PC-9 (cell line): ENCODE measurements around the gene ZC3H12C. TPM values are rescaled to one million over a fixed set of nuclear protein-coding genes. Genes with fewer than 3 reads are reported as not detected.

Experiments
- BruUV-seq: library from RNA; stranded (reverse); fragments of 400-500 nt; replicated peaks from 2 replicates; lab custom pipeline; 2021; lab: Mats Ljungman, UMichigan
- CTCF ChIA-PET: fragments of 300-600 bp; sonication (Branson Sonifier 250); formaldehyde crosslinking; loops from one replicate; lab custom pipeline; 2022; ENCODE audit warnings: antibody characterized with exemption; lab: Charles Lee
- POLR2A ChIA-PET: fragments of 300-600 bp; sonication (Branson Sonifier 250); formaldehyde crosslinking; loops from one replicate; lab custom pipeline; 2022; ENCODE audit warnings: antibody characterized with exemption; ENCODE audit not compliant: unreplicated experiment; lab: Charles Lee
- DNase-seq, 2 experiments: peaks; one replicate each; pipeline versions ENCODE4 v3.0.0 to v3.0.0-alpha.2; 2015 to 2022; ENCODE audit warnings: mixed read lengths in 1 of 2
- H2AFZ ChIP-seq: fragments of 200-600 bp; sonication (generic); 2 replicates; pipeline ENCODE4 v1.8.1; 2017; ENCODE audit warnings: antibody characterized with exemption
- H3F3A ChIP-seq: fragments of 200-600 bp; sonication (generic); 2 replicates; pipeline ENCODE4 v1.8.1; 2017; ENCODE audit warnings: antibody characterized with exemption, mild to moderate bottlenecking, low read depth; ENCODE audit not compliant: insufficient read depth
- H3K27ac ChIP-seq: fragments of 200-600 bp; sonication (generic); 2 replicates; pipeline ENCODE4 v1.6.1; 2016; ENCODE audit warnings: mixed run types
- H3K27me3 ChIP-seq: fragments of 200-600 bp; sonication (generic); 2 replicates; pipeline ENCODE4 v1.6.1; 2016; ENCODE audit warnings: low read depth, mixed run types; ENCODE audit not compliant: insufficient read depth
- H3K36me3 ChIP-seq: fragments of 200-600 bp; sonication (generic); 2 replicates; pipeline ENCODE4 v1.6.1; 2016; ENCODE audit warnings: low read depth, mixed run types
- H3K4me1 ChIP-seq: fragments of 200-600 bp; sonication (generic); replicated peaks from 2 replicates; pipeline ENCODE4 v1.6.1; 2016; ENCODE audit warnings: mixed run types; ENCODE audit not compliant: insufficient read depth
- H3K4me2 ChIP-seq: fragments of 200-600 bp; sonication (generic); 2 replicates; pipeline ENCODE4 v1.6.1; 2017; ENCODE audit warnings: mixed run types
- H3K4me3 ChIP-seq: fragments of 200-600 bp; sonication (generic); 2 replicates; pipeline ENCODE4 v1.6.1; 2016; ENCODE audit warnings: mixed run types
- H3K79me2 ChIP-seq: fragments of 200-600 bp; sonication (generic); 2 replicates; pipeline ENCODE4 v1.6.1; 2017; ENCODE audit warnings: low read depth, mixed run types
- H3K9me2 ChIP-seq: fragments of 200-600 bp; sonication (generic); 2 replicates; pipeline ENCODE4 v1.8.1; 2017; ENCODE audit warnings: mild to moderate bottlenecking; ENCODE audit not compliant: insufficient read depth
- H3K9me3 ChIP-seq: fragments of 200-600 bp; sonication (generic); 2 replicates; pipeline ENCODE4 v1.8.1; 2016; ENCODE audit warnings: low read depth; ENCODE audit not compliant: insufficient read depth
- H4K20me1 ChIP-seq: fragments of 200-600 bp; sonication (generic); 2 replicates; pipeline ENCODE4 v1.8.1; 2017; ENCODE audit not compliant: insufficient read depth
- EZH2 ChIP-seq: fragments of 200-600 bp; sonication (generic); IDR thresholded peaks from 2 replicates; pipeline ENCODE4 v1.8.0; 2017; ENCODE audit warnings: antibody characterized with exemption, low read depth
- intact Hi-C: fragments of 100-400 bp; cut with micrococcal nuclease; formaldehyde crosslinking; loops from one replicate; pipeline ENCODE4 v1.10.0; 2022; ENCODE audit not compliant: unreplicated experiment
- total RNA-seq: library from RNA; stranded (reverse); gene quantifications from 2 replicates; pipeline ENCODE4 v1.2.3, GENCODE V29; 2021
- TF ChIP-seq, protein P1 (sequence below): fragments of 200-600 bp; sonication (generic); conservative IDR thresholded peaks from 2 replicates; pipeline ENCODE4 v1.6.1; 2017; ENCODE audit warnings: mixed run types, antibody characterized with exemption, mild to moderate bottlenecking, moderate library complexity

Gene ZC3H12C
- total RNA-seq, 1 experiment from 2014 or later, result 12.4 TPM

DNA sequence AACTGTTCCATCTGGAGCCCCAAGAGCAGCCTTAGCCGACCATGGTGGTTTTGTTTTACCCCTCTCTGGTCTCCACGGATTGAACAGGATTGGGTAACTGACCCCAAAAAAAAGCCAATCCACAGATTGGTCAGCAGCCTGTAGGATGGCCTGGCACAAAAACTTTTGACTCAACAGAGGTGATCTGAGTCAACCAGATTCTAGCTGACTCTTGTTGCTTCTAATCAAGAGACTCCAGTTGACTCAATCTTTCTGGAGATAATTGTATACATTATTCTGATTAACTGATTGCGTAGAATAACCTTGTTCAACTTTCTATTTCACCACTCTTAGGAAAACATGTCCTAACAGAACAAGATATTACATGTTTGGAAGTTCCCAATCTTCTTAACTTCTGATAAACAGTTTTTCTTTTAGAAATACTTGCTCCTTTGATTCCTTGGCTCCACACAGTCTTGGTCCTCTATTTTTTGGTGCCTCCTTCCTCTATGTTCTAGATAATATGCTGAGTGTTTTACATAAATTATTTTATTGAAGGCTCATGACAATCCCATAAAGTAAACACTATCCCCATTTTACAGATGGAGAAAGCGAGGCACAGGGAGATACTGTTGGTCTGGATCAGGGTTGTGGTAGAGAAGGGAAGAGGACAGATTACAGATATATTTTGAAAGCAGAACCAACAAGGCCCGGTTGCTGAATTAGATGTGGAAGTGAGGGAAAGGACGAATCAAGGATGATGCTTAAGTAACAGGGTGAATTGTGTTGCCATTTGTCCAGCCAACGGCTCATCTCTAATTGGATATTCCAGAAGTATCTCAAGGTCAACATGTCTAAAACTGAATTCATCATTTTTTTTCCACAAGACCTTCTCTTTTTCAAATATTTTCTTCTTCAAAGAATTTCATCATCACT, 11.5 kb upstream of the ZC3H12C start:
- no TSS peak for BruUV-seq
- Histone ChIP-seq H3F3A (peaks cover 10% of the 10 kb centered on the region), H3K4me1 (peaks cover 20% of the 10 kb centered on the region), H3K4me3 (no peak overlapping the region), H3K79me2 (no peaks in the 10 kb centered on the region), H3K4me2 (no peak overlapping the region), H3K27ac (no peak overlapping the region), H3K36me3 (0 out of 2 replicates have a peak, but pooled peaks cover 4% of the 10 kb centered on the region), H2AFZ (no peak overlapping the region), H4K20me1 (no peaks in the 10 kb centered on the region), H3K9me2 (no peaks in the 10 kb centered on the region), H3K27me3 (no peaks in the 10 kb centered on the region), H3K9me3 (peaks cover 8% of the 10 kb centered on the region)
- intact Hi-C loops, result no loop called here
- DNase-seq, result no peak
- CTCF ChIA-PET, result no interaction called here
- no peak for TF ChIP-seq EZH2
- TF ChIP-seq, protein P1, sequence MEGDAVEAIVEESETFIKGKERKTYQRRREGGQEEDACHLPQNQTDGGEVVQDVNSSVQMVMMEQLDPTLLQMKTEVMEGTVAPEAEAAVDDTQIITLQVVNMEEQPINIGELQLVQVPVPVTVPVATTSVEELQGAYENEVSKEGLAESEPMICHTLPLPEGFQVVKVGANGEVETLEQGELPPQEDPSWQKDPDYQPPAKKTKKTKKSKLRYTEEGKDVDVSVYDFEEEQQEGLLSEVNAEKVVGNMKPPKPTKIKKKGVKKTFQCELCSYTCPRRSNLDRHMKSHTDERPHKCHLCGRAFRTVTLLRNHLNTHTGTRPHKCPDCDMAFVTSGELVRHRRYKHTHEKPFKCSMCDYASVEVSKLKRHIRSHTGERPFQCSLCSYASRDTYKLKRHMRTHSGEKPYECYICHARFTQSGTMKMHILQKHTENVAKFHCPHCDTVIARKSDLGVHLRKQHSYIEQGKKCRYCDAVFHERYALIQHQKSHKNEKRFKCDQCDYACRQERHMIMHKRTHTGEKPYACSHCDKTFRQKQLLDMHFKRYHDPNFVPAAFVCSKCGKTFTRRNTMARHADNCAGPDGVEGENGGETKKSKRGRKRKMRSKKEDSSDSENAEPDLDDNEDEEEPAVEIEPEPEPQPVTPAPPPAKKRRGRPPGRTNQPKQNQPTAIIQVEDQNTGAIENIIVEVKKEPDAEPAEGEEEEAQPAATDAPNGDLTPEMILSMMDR, result no peak
- POLR2A ChIA-PET, result interaction anchor here (0.7 kb wide), 1 partner anchor 161 kb away, joined by 3 read pairs; no protein-coding TSS in a partner anchor

DNA sequence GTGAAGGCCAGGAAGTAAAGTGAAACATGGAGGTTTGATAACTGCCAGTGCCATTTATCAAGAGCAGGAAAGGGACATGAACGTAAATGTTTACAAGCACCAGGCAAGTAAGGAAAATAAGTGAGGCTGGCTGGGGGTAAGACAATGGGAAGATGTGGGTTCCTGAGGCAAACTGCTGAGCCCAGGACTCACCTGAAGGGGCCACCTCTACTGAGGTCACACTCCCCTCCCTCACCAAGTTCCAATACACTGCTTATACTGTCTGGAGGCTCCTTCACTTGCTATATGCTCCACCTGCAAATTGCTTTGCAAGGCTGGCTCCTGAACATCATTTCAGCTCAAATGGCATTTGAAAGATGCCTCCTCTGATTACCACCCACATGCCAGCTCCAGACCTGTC, 10.3 kb upstream of the ZC3H12C start:
- no peak for TF ChIP-seq EZH2
- TF ChIP-seq, protein P1, result no peak
- Histone ChIP-seq H3F3A (no peaks in the 10 kb centered on the region; the same call in 1 of the 2 replicates), H4K20me1 (no peaks in the 10 kb centered on the region), H3K9me3 (peaks cover 8% of the 10 kb centered on the region), H3K9me2 (no peaks in the 10 kb centered on the region), H3K4me1 (peaks cover 20% of the 10 kb centered on the region), H3K27ac (no peak overlapping the region), H2AFZ (no peak overlapping the region), H3K4me2 (no peak overlapping the region), H3K4me3 (no peak overlapping the region), H3K36me3 (0 out of 2 replicates have a peak, but pooled peaks cover 4% of the 10 kb centered on the region), H3K79me2 (no peaks in the 10 kb centered on the region), H3K27me3 (no peaks in the 10 kb centered on the region)
- ChIA-PET CTCF (no interaction called here), POLR2A (no interaction called here)
- DNase-seq, result no peak
- BruUV-seq, result no TSS peak
- intact Hi-C loops, result no loop called here

DNA sequence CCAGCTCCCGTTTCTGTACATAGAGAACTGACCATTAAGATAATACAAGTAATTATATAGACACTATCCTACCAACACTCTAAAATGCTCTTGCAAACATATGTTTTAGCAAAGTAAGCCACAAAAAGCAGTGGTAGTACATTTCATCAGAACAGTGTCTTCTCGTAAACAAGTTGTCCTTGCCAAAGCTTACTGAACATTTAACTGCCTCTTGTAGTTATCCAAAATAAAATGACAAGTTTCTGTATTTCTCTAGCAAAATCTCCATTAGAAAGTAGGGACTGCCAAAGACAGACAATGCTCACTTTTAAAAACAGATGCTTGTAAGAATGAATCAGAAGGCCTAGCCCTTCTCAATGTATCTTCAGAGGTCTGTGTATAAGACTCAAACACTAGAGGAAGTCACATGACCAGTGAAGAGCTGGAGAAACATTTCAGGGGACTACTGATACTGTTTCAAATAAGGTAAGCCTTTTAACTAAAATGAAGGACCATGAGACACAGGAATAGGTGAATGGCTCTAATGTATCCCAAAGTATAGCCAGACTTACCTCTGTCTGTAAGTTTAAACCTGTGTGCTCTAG, 7.8 kb upstream of the ZC3H12C start:
- intact Hi-C loops, result no loop called here
- CTCF ChIA-PET, result no interaction called here

More for the DNA sequence above, 7.8 kb upstream of the ZC3H12C start:
- Histone ChIP-seq H3K27me3 (no peaks in the 10 kb centered on the region), H3K36me3 (no peaks in the 10 kb centered on the region), H3K9me3 (no peaks in the 10 kb centered on the region; the same call in none of the 2 replicates), H3K4me3 (no peak overlapping the region), H3K4me2 (no peak overlapping the region), H3F3A (no peaks in the 10 kb centered on the region), H4K20me1 (no peaks in the 10 kb centered on the region), H2AFZ (no peak overlapping the region), H3K4me1 (peaks cover 19% of the 10 kb centered on the region), H3K27ac (no peak overlapping the region), H3K79me2 (no peaks in the 10 kb centered on the region), H3K9me2 (no peaks in the 10 kb centered on the region)
- TF ChIP-seq, protein P1, result no peak
- no peak for TF ChIP-seq EZH2
- POLR2A ChIA-PET, result no interaction called here
- BruUV-seq, result no TSS peak
- no peak for DNase-seq
